Pericardium fibroblast (primary cell): ENCODE data around the gene ZNF664. TPM values are rescaled to one million over a fixed set of nuclear protein-coding genes. Genes with fewer than 3 reads are reported as not detected.

Source experiments
- total RNA-seq: library from RNA; depleted of rRNA; stranded (reverse); fragments of >200 nt; gene quantifications from 2 replicates; pipeline ENCODE4 v1.2.3, GENCODE V29; 2015

ZNF664 gene
- total RNA-seq = 18.0 and 29.4 TPM in 2 replicates

GRCh38 chr12:123972457-123973401, at the start of gene ZNF664, which contains the start of gene CCDC92:
Gene ZNF664 (plus strand): TSS chr12:123973215. CDS start chr12:124012145, 38,930 bp downstream.
Gene CCDC92 (minus strand): TSS chr12:123972831. CDS start chr12:123944305, 28,526 bp downstream.

Other genes starting within 250 kb of the ZNF664 start
- 0.17 and 0.35 TPM in 2 replicates for gene DNAH10, start 210.9 kb upstream of the ZNF664 start, total RNA-seq
- gene CCDC92, start 384 bp upstream of the ZNF664 start, total RNA-seq = 9.3 and 13.9 TPM in 2 replicates